Hematopoietic multipotent progenitor cell treated with erythropoietin and hydrocortisone succinate and interleukin-3 and kit ligand, for 8 days (in vitro differentiated cells): Measurements from ENCODE around the gene IFT81.
"Not testable (repeated sequence)": the region's sequence is repeated elsewhere in the genome, so short reads cannot be mapped to it uniquely, and the experiment has no call there.

Source experiments
- DNase-seq: peaks from one replicate; pipeline ENCODE4 v3.0.0-alpha.2; 2015

Gene IFT81

GRCh38 chr12:110109037-110109836, 14.9 kb upstream of the IFT81 start:
- DNase-seq: no peak

- no peak for DNase-seq
These were observed 14.2 kb upstream of the IFT81 start for GRCh38 chr12:110109837-110110535.

- no peak for DNase-seq
These were observed 12.5 kb upstream of the IFT81 start for GRCh38 chr12:110111476-110112334.

DNA sequence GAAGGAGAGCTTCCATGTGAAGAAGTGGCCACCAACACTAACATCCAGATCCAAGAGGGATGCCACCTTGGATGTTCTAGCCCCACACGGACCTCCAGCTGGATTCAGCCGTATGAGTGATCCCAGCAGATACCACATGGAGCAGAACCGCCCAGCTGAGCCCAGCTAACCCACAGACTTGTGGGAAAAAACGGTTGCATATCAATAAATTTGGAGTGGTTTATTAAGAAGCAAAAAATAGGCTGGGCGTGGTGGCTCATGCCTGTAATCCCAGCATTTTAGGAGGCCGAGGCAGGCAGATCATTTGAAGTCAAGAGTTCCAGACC, 11.9 kb upstream of the IFT81 start:
- DNase-seq: no peak

- DNase-seq: no peak
These were observed 9.6 kb upstream of the IFT81 start for GRCh38 chr12:110114528-110114937.

DNA sequence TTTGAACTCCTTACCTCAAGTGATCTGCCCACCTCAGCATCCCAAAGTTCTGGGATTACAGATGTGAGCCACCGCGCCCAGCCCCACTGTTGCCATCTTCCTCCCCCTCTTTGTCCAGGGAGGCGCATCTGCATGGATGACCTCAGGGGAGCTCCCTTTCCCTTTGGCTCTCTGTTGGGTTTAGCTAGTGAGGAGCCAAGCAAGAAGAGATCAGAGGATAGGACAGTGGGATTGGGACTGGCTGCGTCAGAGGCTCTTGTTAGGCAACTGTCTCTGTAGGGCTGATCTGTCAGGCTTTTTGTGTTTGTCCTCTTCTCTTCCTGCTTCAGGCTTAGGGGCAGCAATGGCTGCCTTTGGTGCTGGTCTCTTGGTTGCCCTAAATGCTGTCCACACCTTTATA, 8.5 kb upstream of the IFT81 start:
- DNase-seq: no peak

DNA sequence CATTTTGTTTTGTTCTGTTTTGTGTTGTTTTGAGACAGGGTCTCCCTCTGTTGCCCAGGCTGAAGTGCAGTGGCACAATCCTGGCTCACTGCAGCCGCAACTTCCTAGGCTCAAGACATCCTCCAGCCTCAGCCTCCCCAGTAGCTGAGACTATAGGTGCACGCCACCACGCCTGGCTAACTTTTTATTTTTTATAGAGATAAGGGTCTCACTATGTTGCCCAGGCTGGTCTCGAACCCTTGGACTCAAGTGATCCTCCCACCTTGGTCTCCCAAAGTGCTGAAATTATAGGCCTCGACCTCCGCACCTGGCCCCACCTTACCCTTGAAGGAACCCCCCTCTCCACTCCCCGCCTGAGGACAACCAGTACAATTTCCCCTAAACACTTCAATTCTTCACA, 7.5 kb upstream of the IFT81 start:
- DNase-seq: no peak

- DNase-seq: not testable (repeated sequence)
These were observed 6.9 kb upstream of the IFT81 start for GRCh38 chr12:110117210-110117609.

DNA sequence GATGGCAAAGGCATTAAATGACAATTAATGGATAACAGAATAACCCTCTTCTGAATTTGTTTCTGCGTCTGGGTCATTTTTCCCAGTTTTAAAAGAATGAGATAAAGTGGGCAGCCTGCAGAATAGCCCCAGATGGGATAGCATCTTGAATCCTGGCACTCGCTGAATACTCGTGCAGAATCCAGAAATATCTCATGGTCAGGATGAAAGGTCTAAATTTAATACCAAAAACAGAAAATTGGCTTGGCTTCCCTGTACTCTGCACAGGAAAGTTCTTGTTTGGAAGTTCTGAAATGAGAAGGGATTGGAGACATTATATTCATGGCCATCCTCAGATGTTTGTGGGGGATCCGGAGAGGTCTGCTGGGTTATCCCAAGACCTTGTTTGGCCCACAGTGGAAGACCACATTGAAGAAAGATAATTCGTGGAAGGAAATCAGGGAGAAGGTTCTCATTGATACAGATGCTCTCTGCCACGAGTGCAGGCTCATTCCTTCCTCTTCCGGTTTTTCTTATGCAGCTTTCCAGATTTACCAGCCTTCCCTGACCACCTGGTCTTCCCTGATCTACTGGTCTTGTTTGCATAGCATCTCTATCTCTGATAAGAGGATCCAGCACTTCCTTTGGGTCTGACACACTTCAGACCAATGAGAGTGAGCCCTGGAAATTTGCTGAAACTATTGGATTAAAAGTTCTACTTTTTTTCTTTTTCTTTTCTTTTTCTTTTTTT, 6.0 kb upstream of the IFT81 start:
- DNase-seq: no peak

DNA sequence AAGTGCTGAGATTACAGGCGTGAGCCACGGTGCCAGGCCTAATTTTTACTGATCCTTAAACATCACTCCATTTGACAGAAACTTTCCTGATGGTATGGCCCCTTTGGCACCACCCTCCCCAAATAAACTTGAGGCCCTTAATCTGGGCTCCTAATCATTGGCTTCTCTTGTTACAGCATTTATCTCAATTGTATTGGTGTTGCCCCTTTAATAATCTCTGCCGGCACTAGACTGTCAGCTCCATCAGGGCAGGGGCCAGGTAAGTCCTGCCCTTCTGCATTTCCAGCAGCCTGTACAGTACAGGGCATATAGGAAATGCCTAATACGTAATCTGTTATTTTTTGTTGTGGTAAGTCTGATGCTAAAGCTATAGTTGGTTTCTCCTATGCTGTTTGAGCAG, 1.2 kb upstream of the IFT81 start:
- DNase-seq: no peak

GRCh38 chr12:110123919-110124268, 263 bp upstream of the IFT81 start:
- no peak for DNase-seq

DNA sequence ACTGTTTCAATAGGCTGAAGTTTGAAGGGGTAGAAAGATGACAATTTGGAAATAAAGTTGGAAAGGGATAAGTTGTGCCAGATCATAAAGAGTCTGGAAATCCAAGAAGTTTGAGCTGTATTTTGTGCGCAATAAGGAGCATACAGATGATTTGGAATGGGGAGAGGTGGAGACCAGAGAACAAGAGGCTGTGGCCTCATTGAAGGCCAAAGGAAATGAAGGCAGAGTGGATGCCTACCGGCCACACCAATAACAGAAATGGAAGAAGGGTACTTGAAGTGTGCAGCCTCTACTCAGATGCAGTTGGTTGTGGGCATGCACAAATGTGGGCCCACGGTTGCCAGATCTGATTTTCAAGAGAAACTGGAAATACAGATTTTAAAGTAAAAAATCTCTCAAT, 2.4 kb downstream of the IFT81 start:
- DNase-seq: no peak

GRCh38 chr12:110134691-110135411, 10.7 kb downstream of the IFT81 start:
- peak; percentile 18 for DNase-seq

GRCh38 chr12:110135806-110136205, 11.6 kb downstream of the IFT81 start:
- no peak for DNase-seq

DNA sequence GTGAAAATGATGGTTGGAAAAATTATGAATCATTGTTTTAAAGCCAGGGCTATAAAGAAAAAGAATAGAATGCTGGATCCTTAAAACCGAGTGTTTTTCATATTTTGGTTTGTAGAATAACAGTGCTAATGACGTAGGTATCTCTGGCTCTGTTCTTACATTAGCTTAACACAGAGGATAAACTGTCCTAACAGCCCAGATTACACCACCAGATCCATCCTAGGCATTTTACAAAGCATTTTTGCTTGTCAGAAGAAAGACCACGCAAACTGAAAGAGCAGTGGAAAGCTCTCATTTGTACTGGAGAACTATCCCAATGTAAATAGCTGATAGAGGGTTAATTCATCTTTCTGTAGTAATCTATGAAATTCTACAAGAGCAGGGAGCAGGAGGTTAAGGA, 13.6 kb downstream of the IFT81 start:
- DNase-seq: no peak

GRCh38 chr12:110141389-110141788, 17.2 kb downstream of the IFT81 start:
- DNase-seq: no peak

GRCh38 chr12:110146986-110147385, 22.8 kb downstream of the IFT81 start:
- DNase-seq: no peak

DNA sequence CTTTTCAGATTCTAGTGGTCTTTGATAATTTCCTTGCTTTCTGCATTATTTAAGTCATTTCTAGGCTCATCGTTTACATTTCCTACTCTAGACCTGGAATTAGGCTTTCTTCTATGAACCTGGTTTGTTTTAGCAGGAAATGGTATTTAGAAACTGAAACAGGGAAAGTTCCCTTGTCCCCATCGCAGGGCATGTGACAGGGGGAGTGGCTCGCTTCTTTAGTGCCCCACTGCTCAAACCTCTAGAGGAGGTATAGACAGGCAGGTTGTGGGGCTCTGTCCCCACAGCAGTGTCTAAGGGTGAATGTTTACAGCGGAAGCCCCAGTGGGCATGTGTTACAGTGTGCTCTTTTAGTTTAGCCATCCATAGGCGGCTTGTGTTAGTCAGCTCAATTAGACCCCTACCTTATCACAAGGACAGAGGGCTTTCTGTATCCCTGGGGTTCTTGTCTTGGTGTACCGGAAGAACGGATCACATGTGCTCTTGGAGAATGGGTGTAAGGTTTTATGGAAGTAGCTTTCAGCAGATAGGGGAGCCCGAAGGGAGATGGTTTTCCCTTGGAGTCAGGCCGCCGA, 25.0 kb downstream of the IFT81 start:
- no peak for DNase-seq

DNA sequence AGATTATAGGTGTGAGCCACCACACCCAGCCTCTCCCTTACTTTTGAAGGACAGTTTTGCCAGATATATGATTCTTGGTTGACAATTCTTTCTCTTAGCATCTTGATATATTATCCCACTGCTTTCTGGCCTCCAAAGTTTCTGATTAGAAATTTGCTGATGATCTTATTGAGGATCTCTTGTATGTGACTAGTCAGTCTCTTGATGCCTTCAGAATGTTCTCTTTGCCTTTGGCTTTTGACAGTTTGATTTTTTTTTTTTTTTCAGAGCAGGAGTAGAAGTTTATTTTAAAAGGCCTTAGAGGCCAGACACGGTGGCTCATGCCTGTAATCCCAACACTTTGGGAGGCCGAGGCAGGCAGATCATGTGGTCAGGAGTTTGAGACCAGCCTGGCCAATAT, 32.6 kb downstream of the IFT81 start:
- DNase-seq: no peak

DNA sequence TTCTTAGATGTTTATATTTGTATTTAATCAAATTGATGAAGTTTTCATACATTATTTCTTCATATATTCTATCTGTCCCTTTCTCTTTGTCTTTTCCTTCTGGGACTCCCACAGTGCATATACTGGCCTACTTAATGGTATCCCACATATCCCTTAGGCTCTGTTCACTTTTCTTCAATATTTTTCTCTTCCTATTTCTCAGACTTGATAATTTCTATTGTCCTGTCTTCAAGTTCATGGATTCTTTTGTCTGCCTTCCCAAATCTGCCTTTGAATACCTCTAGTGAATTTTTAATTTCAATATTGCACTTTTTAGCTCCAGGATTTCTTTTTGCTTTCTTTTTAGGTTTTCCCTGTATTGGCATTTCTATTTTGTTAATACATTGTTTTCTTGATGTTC, 33.4 kb downstream of the IFT81 start:
- DNase-seq: no peak

- no peak for DNase-seq
These were observed 35.6 kb downstream of the IFT81 start for GRCh38 chr12:110159671-110160245.
